HG02884 (cell line): Measurements from ENCODE around the gene GATA5.

Experiments used
- ATAC-seq: cut with Tn5 transposase; IDR thresholded peaks from one replicate; pipeline ENCODE4 v1.9.1; 2021; ENCODE audit warnings: mild to moderate bottlenecking, moderate library complexity; ENCODE audit not compliant: unreplicated experiment

The GATA5 gene

GRCh38 chr20:62488470-62488869 is 12.7 kb upstream of the GATA5 start:
- ATAC-seq, result no peak

- no peak for ATAC-seq
These were observed 12.0 kb upstream of the GATA5 start for GRCh38 chr20:62487561-62488354.

- ATAC-seq, result no peak
These were observed 11.3 kb upstream of the GATA5 start for GRCh38 chr20:62487118-62487517.

- ATAC-seq, result no peak
These were observed 10.7 kb upstream of the GATA5 start for GRCh38 chr20:62486484-62486883.

- no peak for ATAC-seq
These were observed 9.9 kb upstream of the GATA5 start for GRCh38 chr20:62485701-62486089.

- no peak for ATAC-seq
These were observed 9.4 kb upstream of the GATA5 start for GRCh38 chr20:62485062-62485700.

GRCh38 chr20:62484478-62484877 is 8.7 kb upstream of the GATA5 start:
- ATAC-seq, result no peak

GRCh38 chr20:62483613-62484458 is 8.0 kb upstream of the GATA5 start:
- no peak for ATAC-seq

- no peak for ATAC-seq
These were observed 7.2 kb upstream of the GATA5 start for GRCh38 chr20:62482974-62483373.

GRCh38 chr20:62482146-62482809 is 6.5 kb upstream of the GATA5 start:
- ATAC-seq, result no peak

GRCh38 chr20:62481425-62482145 is 5.8 kb upstream of the GATA5 start:
- no peak for ATAC-seq

- ATAC-seq, result no peak
These were observed 4.5 kb upstream of the GATA5 start for GRCh38 chr20:62480318-62480717.

GRCh38 chr20:62479656-62480055 is 3.9 kb upstream of the GATA5 start:
- no peak for ATAC-seq

GRCh38 chr20:62479156-62479555 is 3.4 kb upstream of the GATA5 start:
- no peak for ATAC-seq

- ATAC-seq, result no peak
These were observed 2.1 kb upstream of the GATA5 start for GRCh38 chr20:62477669-62478455.

GRCh38 chr20:62476056-62476838 is 452 bp upstream of the GATA5 start:
- no peak for ATAC-seq

GRCh38 chr20:62475027-62475771 is 596 bp downstream of the GATA5 start:
- ATAC-seq, result no peak

- no peak for ATAC-seq
These were observed 1.2 kb downstream of the GATA5 start for GRCh38 chr20:62474604-62475026.
